Activated naive CD4-positive, alpha-beta T cell treated with anti-CD3 and anti-CD28 coated beads, Interleukin-2, amount 50 U/mL, for 16 hours (primary cell): ENCODE data around the gene ANKRD55.

Experiments used
- DNase-seq: peaks from one replicate; pipeline ENCODE4 v3.0.0-alpha.2; 2020

Gene ANKRD55

DNA sequence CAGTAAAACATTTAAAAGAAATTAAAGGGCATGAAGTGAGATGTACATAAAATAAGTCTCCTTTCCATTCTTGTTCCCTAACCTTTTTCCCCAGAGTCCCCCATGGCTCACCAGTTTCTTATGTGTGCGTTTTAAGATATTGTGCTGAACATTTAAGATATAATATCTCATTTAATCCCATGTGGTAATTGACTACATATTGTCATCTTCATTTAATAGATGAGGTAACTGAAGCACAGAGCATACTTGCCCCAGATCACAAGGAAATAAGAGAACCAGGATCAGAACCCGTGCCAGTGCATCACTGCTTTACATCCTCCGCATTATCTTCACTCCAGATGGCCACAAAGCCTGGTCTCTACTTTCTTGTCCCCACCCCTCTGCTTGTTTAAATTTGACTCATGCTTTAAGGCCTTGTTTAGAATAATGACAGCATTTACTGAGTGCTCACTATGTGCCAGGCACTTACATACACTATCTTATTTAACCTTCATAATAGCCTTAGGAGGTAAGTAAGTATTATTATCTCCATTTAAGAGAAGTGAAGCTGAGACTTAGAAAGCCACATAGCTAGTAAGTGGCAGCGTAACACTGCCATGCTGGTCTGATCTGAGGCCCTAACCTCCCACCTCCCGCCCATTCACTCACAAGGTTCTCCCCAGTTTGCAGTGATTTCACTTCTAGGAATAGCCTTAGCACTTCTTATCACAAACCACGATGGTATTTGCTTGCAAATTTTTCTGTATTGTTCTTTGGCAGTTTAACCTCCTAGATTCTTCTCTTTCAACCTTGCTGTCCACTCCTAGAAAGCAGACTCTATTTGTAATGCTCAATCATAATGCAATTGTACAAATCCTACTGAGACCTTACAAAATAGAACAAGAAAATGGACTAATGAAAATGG is 160.0 kb downstream of the ANKRD55 start:
- no peak for DNase-seq

DNA sequence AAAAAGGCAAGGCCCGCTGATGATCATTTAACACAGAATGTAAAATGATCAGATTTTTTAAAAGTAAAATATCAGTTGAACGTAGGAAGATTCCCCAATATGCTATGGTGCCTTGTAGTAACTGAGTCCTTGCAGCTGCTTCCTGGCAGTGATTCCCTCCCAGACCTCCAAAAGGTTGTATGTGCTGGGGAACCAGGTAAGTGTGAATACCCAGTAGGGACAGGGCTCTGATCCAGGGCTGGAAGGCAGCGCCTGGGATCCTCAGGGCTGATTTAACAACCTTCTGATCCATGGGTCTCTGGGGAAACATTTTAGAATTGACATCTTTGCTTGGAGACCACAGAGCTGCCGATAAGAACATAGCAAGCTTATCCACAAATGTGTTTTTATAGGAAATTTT is 161.7 kb downstream of the ANKRD55 start:
- DNase-seq, result no peak

DNA sequence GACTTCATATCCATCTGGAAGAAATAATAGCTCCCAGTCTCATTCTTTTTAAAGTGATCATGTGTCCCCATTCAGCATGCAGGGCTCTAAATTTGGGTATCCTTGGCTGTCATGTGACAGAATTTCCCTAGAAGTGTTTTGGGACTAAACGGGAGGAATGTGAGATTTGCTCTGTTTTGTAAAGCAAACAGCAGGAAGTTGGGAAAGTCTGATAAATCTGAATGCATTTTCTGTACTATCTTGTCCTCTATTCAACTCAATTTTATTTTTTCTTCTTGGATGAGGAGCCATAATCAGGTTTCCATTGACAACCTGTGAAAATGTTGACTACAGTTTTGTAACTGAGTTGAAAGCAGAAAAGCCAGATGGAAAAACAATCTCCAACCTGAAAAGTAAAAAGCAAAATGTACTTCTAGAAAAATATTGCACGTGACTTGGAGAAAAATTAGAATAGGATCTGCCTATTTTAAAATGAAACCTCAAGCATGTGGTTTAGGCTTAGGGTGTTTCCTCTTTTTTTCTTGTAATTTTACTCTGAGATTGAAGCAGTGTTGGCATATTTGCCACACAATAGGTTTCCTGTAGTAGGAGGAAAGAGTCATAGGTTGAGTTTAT is 162.2 kb downstream of the ANKRD55 start:
- DNase-seq, result no peak

DNA sequence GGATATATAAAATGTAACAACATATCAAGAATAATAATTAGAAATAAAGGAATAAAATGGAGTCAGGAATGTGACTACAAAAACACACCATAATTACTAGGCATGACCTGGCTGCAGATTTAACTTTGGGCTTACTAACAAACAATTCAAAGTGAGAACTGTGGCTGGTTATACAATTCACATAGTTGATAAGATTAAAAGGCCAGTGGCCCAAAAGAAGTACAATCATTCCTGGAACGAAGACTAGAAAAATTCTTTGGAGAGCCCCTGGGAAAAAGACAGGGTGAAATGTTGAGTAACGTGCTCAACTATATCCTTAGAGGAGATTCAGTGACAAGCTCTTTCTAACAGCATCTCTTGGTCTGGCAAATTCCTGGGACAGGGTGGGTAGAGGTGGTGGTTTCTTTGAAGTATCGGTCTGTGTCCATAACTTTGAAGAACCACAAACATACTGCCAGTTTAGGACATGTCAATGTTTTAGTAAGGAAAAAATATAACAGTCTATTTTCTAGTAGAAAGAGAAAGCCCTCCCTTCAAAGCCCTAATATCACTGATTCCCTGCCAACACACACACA is 163.4 kb downstream of the ANKRD55 start:
- no peak for DNase-seq

DNA sequence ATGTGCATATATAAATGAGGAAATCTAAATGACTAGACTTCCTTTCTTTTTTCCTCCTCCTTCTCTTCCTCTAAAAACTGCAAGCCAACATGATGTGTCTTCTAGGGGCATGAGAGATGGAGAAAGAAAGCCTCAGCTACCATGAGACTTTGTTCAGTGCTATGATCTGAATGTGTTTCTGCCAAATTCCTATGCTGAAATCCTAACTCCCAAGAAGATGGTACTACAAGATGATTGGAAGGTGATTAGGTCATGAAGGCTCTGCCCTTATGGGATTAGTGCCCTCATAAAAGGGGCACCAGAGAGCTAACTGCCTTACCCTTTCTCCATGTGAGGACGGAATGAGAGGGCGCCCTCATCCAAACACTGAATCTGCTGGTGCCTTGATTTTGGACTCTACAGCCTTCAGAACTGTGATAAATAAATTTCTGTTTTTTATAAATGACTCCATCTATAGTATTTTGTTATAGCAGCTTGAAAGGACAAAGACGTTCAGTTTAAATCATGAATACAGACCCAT is 166.1 kb downstream of the ANKRD55 start:
- DNase-seq, result no peak

DNA sequence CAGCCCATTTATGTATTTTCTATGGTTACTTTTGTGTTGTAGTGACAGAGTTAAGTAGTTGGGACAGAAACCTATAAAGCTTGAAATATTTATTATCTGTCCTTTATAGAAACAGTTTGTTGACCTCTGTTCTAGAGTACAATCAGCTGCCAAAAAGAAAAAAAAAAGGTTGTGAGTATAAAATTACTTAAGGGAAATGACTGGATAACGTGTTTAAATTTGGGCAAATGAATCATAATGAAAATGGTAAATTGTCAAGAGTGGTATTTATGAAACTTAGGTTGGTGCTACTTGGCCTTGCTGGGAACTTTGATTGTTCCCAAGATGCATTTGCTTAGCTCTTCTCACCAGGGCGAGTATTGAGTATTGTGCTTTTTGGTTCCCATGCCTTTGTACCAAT is 168.1 kb downstream of the ANKRD55 start:
- no peak for DNase-seq

DNA sequence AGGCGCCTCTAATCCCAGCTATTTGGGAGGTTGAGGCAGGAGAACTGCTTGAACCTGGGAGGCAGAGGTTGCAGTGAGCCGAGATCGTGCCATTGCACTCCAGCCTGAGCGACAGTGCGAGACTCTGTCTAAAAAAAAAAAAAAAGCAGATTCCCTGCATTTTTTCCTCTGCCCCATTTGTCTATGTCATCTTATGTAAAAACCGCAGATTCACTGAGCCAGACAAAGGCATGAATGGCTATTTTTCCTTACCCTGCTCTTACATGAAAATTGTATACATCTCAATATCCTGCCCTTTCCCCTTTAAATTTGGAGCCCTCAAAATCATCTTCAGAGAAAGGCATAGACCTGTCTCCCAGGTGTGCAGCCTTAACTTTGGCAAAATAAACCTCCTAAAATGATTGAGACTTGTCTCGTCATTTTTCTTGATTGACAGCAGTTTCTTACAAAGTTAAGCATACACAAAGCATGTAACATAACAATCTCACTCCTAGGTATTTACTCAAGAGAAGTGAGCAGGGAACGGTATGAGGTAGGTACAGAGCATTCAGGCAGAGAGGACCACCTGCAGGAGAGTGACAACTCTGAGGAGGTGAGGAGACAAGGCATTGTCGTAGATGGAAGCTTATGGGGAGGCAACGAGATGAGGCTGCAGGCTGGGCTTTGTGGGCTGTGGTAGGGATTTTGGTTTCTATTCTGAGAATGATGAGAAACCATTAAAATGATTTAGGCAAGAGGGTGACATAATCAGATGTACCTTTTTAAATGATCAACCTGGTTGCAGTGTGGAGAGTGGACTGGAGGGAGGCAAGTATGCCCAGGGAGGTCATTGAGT is 172.6 kb downstream of the ANKRD55 start:
- DNase-seq, result peak; percentile 34

DNA sequence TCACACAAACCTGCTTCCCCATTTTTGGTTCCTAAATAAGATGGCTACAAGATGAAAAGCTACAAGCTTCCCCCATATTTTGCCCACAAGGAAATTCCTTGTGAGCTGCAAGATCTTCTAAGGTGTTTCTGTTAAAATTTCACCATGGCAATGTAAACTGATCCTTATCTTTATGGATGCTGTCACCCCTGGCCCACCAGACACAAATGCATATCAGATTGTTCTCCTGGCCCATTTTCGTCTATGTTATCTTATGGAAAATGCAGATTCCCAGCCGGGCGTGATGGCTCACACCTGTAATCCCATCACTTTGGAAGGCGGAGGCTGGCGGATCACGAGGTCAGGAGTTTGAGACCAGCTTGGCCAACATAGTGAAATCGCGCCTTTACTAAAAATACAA is 173.3 kb downstream of the ANKRD55 start:
- no peak for DNase-seq

DNA sequence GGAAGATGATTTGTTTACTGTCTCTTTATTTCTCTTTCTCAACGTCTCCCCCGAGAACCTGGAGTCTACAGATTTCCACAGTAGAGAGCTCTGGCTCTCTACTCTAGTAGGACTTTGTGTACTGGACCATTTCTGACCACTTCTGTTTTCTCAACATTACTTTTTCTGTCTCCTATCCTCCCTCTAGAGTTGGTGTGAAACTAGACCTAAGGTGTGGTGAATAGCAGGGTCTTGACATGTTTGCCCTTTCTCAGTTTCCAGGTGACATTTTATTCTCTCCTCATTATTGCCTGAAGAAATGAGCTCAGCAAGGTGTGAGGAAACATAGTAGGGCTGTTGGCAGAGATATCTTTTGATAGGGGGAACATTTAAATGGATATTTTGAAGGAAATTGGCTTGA is 176.3 kb downstream of the ANKRD55 start:
- no peak for DNase-seq

DNA sequence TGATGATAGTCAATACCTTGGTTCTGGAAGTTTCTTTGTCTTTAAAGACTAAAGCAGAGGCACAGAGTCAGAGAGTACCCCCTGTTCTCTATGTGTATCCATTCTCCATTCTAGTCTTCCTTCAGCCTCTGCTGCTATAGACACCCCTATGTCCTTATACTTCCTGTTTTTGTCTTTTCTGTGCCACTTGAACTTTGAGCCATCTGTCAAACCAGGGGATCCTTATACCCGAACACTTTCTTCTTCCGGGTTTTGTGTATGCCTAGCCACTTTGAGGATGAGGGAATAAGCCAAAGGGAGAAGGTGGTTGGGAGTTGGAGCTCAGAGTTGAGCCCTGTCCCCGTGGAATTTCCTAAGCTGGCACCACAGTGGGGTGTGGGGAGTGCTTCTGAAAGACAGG is 177.3 kb downstream of the ANKRD55 start:
- DNase-seq, result no peak

DNA sequence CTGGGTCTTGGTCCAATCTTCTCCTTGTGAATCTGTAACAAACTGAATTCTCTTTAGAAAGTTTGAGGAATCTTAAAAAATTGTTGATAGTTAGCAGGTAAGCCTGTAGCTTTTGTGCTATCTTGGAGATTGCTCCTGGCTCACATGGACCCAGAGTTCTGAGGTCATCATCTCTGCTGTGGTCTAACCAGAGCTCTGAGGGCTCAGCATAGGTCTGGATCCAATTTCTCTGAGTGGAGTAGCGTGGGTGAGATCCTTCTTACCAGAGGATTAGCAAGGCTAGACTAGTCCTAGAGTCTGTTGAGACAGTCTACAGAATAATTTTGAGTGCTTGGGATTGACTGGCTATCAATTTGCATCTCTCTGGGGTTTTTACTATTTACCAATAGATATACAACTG is 177.8 kb downstream of the ANKRD55 start:
- DNase-seq, result no peak

DNA sequence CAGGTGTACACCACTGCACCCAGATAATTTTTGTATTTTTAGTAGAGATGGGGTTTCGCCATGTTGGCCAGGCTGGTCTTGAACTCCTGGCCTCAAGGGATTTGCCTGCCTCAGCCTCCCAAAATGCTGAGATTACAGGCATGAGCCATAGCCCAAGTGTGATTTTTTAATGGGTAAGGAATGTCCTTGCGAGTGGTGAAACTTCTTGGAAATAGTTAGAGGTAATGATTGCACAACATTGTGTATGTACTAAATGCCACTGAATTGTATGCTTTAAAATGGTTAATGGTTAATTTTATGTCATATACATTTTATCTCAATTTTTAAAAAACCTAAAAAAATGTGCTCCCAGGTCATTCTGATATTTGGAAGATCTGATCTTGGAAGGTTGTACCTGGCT is 178.5 kb downstream of the ANKRD55 start:
- no peak for DNase-seq

DNA sequence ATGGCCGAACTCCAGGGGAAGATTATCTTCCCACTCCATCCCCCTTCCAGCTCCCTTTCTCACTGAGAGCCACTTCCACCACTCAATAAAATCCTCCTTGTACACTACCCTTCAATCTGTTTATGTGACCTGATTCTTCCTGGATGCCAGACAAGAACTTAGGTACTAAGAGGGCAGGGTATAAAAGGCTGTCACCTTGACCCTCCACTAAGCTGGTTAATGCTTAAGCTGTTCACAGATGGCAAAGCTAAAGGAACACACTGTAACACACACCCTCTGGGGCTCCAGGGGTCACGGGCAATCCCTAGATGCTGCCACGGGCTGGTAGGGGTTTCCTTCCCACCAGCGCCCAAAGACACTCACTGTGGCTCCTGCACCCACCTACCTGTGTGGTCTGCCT is 179.8 kb downstream of the ANKRD55 start:
- DNase-seq, result no peak

DNA sequence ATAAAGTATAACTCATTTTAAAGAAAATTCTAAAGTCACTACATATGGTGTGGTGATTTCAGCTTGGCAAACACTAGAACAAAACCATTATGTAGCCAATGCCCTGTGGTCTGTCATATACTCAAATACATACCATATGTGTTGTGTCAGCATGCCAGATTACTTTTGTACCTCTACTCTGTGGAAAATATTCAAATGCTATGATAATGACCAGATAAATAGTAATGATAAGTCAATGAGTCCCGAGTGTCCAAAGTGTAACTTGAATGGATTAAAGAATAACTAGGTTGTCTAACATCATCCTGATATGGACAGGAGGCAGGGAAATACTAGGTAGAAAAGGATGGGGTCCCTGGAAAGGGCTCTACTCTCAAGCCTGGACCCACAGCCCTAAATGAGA is 180.4 kb downstream of the ANKRD55 start:
- DNase-seq, result no peak

DNA sequence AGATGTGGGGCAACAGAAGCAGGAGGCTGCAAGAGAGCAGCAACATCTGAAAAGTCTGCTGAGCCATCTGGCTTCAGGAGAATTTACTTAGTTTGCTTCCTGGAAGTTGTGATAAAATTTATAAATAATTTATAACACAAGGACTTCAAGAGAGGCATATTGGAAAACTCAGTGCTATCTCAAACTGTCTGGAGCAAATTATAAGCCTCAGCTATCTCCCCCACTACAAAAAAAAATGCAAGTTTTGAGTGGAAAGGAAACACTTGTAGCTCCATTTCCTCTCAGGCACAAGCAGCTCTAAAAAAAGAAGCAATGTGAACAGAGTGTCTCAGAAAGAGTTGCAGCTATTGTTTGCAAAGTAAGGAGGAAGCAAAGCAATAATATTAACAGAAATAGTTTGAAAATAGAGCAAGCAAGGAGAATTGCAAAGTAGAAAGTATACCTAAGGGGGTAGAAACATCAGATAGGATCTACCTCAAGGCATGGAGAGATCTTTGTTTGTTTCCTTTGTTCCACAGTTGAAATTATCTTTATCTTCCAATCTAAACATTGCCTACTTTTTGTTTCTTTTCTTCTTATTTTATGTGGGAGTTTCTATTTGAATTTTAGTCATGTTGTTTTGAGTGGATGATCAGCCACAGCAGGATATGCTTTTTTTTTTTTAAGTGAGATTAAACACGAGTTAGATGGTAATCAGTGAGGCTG is 182.4 kb downstream of the ANKRD55 start:
- no peak for DNase-seq
